Progenitor cell of endocrine pancreas (in vitro differentiated cells): ENCODE measurements around the gene RHBG. TPM values are rescaled to one million over a fixed set of nuclear protein-coding genes. Genes with fewer than 3 reads are reported as not detected.
A peak's percentile ranks its signal among the peaks of the same experiment; 100 is the strongest.

ENCODE experiments used
- DNase-seq: peaks from one replicate; pipeline ENCODE4 v3.0.0; 2021; ENCODE audit warnings: low spot score; ENCODE audit not compliant: unreplicated experiment
- H3K27ac Mint-ChIP-seq: 2 replicates; pipeline ENCODE4 v1.8.0; 2021; ENCODE audit warnings: mild to moderate bottlenecking, moderate library complexity, mixed read lengths
- H3K27me3 Mint-ChIP-seq: 2 replicates; pipeline ENCODE4 v1.8.0; 2021; ENCODE audit warnings: mixed read lengths
- H3K36me3 Mint-ChIP-seq: 2 replicates; pipeline ENCODE4 v1.8.0; 2022; ENCODE audit warnings: mixed read lengths; ENCODE audit not compliant: insufficient read depth
- H3K4me1 Mint-ChIP-seq: 2 replicates; pipeline ENCODE4 v1.8.0; 2021; ENCODE audit warnings: low read depth, mixed read lengths
- H3K4me3 Mint-ChIP-seq: 2 replicates; pipeline ENCODE4 v1.8.0; 2021; ENCODE audit warnings: low read depth, mild to moderate bottlenecking, moderate library complexity, mixed read lengths
- H3K9me3 Mint-ChIP-seq: 2 replicates; pipeline ENCODE4 v1.8.0; 2021; ENCODE audit warnings: low read depth, mixed read lengths
- total RNA-seq: library from RNA; stranded (reverse); gene quantifications from 2 replicates; pipeline ENCODE4 v1.2.1, GENCODE V29; 2021
- TF ChIP-seq, protein P1 (sequence below): fragments of 200-600 bp; sonication (generic); IDR thresholded peaks from one replicate; pipeline ENCODE4 v1.5.0; 2021; ENCODE audit warnings: antibody characterized with exemption, mild to moderate bottlenecking; ENCODE audit not compliant: unreplicated experiment

The RHBG gene
- total RNA-seq, 1 donor from 2014 or later = 0.36 TPM

DNA sequence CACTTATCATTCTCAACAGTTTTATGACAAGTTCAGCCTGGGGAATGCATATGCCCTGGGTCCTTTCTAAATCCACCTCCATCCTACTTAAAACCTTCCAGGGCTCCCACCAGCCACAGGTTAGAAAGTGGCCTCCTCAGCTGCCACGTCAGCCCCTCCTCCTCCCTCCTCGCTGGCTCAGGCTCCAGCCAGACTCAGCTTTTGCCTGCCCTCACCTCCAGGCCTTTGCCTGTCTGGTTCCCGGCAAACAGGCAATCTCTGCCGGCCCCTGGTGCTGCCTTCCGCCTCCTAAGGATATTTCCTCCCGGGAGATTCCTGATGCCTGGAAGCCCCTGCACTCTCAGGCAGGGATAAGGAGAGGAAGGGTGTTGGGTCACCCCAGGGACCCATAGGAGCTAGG is 9.5 kb downstream of the RHBG start:
- Mint-ChIP-seq H3K27ac (no peak overlapping the region), H3K4me1 (no peaks in the 10 kb centered on the region), H3K27me3 (peaks cover 17% of the 10 kb centered on the region), H3K36me3 (no peaks in the 10 kb centered on the region), H3K4me3 (no peak overlapping the region), H3K9me3 (no peaks in the 10 kb centered on the region)
- DNase-seq = no peak
- TF ChIP-seq, protein P1, sequence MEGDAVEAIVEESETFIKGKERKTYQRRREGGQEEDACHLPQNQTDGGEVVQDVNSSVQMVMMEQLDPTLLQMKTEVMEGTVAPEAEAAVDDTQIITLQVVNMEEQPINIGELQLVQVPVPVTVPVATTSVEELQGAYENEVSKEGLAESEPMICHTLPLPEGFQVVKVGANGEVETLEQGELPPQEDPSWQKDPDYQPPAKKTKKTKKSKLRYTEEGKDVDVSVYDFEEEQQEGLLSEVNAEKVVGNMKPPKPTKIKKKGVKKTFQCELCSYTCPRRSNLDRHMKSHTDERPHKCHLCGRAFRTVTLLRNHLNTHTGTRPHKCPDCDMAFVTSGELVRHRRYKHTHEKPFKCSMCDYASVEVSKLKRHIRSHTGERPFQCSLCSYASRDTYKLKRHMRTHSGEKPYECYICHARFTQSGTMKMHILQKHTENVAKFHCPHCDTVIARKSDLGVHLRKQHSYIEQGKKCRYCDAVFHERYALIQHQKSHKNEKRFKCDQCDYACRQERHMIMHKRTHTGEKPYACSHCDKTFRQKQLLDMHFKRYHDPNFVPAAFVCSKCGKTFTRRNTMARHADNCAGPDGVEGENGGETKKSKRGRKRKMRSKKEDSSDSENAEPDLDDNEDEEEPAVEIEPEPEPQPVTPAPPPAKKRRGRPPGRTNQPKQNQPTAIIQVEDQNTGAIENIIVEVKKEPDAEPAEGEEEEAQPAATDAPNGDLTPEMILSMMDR = no peak

DNA sequence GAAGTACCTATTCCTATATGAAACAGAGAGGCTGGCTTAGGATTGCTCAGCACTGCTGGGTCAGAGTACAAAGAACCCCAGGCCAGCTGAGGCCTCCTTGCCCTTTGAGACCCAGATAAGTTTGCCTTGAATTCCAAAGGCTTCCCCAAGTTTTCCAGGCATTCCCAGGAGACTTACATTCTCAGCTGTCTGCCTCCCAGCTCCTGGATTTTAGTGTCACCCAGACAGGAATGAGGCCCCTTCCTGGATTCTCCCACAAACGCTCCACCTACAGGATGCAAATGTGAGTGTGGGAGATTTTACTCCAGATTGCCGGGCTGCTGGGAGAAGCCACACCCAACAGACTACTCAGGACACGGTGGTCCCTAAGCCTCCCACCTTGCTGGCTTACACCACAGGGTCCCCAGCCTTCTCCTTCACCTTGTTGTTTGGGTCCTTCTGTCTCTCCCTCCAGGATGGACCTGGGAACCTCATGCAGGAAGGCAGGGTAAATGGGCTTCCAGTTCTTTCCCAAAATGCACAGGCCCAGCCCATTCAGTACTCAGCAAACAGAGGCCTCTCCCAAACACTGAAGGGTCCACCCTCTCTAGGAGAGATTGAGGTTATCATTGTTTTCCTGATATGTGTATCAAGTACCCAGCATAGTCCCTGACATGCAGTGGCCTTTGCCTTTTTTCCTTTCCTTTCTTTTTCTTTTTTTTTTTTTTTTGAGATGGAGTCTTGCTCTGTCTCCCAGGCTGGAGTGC is 10.6 kb downstream of the RHBG start:
- Mint-ChIP-seq H3K36me3 (no peaks in the 10 kb centered on the region), H3K27ac (no peak overlapping the region)
- no peak for DNase-seq

DNA sequence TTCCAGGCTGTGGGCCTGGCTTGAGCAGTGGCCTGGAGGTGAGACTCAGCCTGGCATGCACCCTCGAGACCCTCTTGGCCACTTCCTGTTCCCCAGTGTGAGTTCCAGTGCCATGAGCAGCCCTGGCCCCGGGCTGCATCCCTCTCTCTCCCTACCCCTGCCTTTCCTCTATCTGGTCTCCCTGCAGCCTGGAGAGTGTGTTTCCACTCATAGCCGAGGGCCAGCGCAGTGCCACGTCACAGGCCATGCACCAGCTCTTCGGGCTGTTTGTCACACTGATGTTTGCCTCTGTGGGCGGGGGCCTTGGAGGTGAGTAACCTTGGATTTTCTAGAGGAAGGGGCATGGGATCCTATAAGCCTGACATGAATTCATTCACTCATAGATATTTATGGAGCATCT is 13.6 kb downstream of the RHBG start:
- no peak for DNase-seq
- Mint-ChIP-seq H3K27ac (no peak overlapping the region), H3K4me1 (no peaks in the 10 kb centered on the region), H3K36me3 (no peaks in the 10 kb centered on the region), H3K27me3 (peaks cover 40% of the 10 kb centered on the region), H3K4me3 (no peak overlapping the region), H3K9me3 (no peaks in the 10 kb centered on the region)
- TF ChIP-seq, protein P1 = no peak

More for the DNA sequence above, 10.6 kb downstream of the RHBG start:
- TF ChIP-seq, protein P1 = no peak
- Mint-ChIP-seq H3K4me1 (no peaks in the 10 kb centered on the region), H3K9me3 (no peaks in the 10 kb centered on the region), H3K27me3 (peaks cover 19% of the 10 kb centered on the region), H3K4me3 (no peak overlapping the region)

DNA sequence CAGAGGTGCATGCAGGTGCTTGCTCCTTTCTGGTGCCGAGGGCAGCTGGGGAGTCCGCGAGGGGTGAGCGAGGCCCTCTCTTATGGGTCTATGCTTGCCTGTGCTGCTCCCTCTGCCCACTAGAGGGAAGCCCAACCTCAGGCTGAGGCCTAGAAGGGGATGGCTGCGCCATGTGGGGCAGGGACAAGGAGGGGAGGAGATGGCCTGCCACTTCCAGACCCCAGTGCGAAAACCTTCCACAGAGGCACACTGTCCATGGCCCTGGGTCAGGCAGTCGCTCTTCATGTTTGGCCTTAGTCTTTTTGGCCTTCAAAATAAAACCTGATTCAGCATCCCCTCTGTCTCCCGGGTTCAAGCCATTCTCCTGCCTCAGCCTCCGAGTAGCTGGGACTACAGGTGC is 14.0 kb downstream of the RHBG start:
- no peaks in the 10 kb centered on the region for H3K4me1 Mint-ChIP-seq
- DNase-seq = peak; percentile 62
- H3K36me3 Mint-ChIP-seq = no peaks in the 10 kb centered on the region
- H3K27me3 Mint-ChIP-seq = peaks cover 43% of the 10 kb centered on the region
- no peak overlapping the region for H3K4me3 Mint-ChIP-seq
- H3K9me3 Mint-ChIP-seq = no peaks in the 10 kb centered on the region
- TF ChIP-seq, protein P1 = peak; percentile 80
- no peak overlapping the region for H3K27ac Mint-ChIP-seq

DNA sequence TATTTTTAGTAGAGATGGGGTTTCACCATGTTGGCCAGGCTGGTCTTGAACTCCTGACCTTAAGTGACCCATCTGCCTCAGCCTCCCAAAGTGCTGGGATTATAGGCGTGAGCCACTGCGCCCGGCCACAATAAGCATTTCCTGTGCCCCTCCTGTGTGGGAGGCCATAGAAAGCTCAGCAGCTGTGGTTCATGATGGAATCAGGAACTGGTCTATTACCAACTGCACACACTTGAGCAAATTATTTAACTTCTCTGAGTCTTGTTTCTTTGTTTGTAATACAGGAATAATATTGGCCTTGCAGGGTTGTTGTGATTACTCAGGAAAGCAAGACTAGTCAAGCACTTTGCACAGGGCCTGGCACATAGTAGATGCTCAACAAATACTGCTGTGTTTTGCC is 15.0 kb downstream of the RHBG start:
- Mint-ChIP-seq H3K9me3 (no peaks in the 10 kb centered on the region), H3K27ac (no peak overlapping the region), H3K36me3 (no peaks in the 10 kb centered on the region), H3K4me3 (no peak overlapping the region), H3K4me1 (no peaks in the 10 kb centered on the region), H3K27me3 (peaks cover 49% of the 10 kb centered on the region)
- TF ChIP-seq, protein P1 = no peak
- DNase-seq = no peak
